Panc1 (cell line): ENCODE results near the gene FSTL4. TPM values are rescaled to one million over a fixed set of nuclear protein-coding genes. Genes with fewer than 3 reads are reported as not detected.

Source experiments
- ATAC-seq: fragments of 200-7000 bp; cut with Tn5 transposase; 2 replicates; pipeline ENCODE4 v1.9.1; 2020; ENCODE audit warnings: mild to moderate bottlenecking, moderate library complexity
- BruUV-seq: library from RNA; stranded (reverse); fragments of 400-500 nt; replicated peaks from 2 replicates; lab custom pipeline; 2021; lab: Mats Ljungman, UMichigan
- CTCF ChIA-PET: fragments of 300-600 bp; sonication (Branson Sonifier 250); formaldehyde crosslinking; loops from one replicate; lab custom pipeline; 2022; ENCODE audit warnings: antibody characterized with exemption; lab: Charles Lee
- POLR2A ChIA-PET: fragments of 300-600 bp; sonication (Branson Sonifier 250); formaldehyde crosslinking; loops from one replicate; lab custom pipeline; 2022; ENCODE audit warnings: antibody characterized with exemption; lab: Charles Lee
- DNase-seq: peaks from one replicate; pipeline ENCODE4 v3.0.0-alpha.2; 2010; ENCODE audit warnings: low read depth, low spot score
- H3K27ac ChIP-seq: 2 replicates; pipeline ENCODE4 v1.5.1; 2011; ENCODE audit warnings: mild to moderate bottlenecking, low read length, inconsistent platforms
- H3K27me3 ChIP-seq: fragments of 200-500 bp; sonication (Bioruptor generic); 2 replicates; pipeline ENCODE4 v1.6.0; 2014; ENCODE audit warnings: low read length, inconsistent platforms; ENCODE audit not compliant: control insufficient read depth, insufficient read depth
- H3K36me3 ChIP-seq: fragments of 200-500 bp; sonication (Bioruptor generic); 2 replicates; pipeline ENCODE4 v1.5.1; 2014; ENCODE audit warnings: inconsistent platforms, mild to moderate bottlenecking, low read length, moderate library complexity; ENCODE audit not compliant: control insufficient read depth, insufficient read depth
- H3K4me1 ChIP-seq: 2 replicates; pipeline ENCODE4 v1.5.1; 2011; ENCODE audit warnings: inconsistent platforms, mild to moderate bottlenecking, low read length, moderate library complexity; ENCODE audit not compliant: control insufficient read depth, insufficient read depth
- H3K4me3 ChIP-seq, 2 experiments: 2 replicates each; pipeline ENCODE4 v1.5.1; 2011 to 2012; ENCODE audit warnings: low read depth in 2 of 2, low read length in 2 of 2, mild to moderate bottlenecking in 2 of 2, inconsistent platforms in 1 of 2, moderate library complexity in 1 of 2
- H3K9me3 ChIP-seq: fragments of 200-500 bp; sonication (Bioruptor generic); 2 replicates; pipeline ENCODE4 v1.5.1; 2014; ENCODE audit warnings: low read depth, mild to moderate bottlenecking, inconsistent platforms, low read length, moderate library complexity; ENCODE audit not compliant: control insufficient read depth, insufficient read depth
- CTCF ChIP-seq: fragments of 450-650 bp; IDR thresholded peaks from 2 replicates; pipeline ENCODE4 v1.5.1; 2017; ENCODE audit warnings: mild to moderate bottlenecking
- POLR2AphosphoS5 ChIP-seq: IDR thresholded peaks from 2 replicates; pipeline ENCODE4 v1.6.1; 2012; ENCODE audit warnings: mild to moderate bottlenecking, low read depth, low read length, moderate library complexity
- REST ChIP-seq, 2 experiments: IDR thresholded peaks; 2 replicates each; pipeline ENCODE4 v1.6.1; 2011 to 2012; ENCODE audit warnings: low read depth in 2 of 2, control low read depth in 1 of 2, low read length in 1 of 2, mild to moderate bottlenecking in 1 of 2, moderate library complexity in 1 of 2; ENCODE audit not compliant: insufficient read depth in 1 of 2
- SIN3A ChIP-seq: IDR thresholded peaks from 2 replicates; pipeline ENCODE4 v1.6.1; 2012; ENCODE audit warnings: low read depth, mild to moderate bottlenecking, low read length, moderate library complexity, borderline replicate concordance; ENCODE audit not compliant: insufficient read depth
- TCF7L2 ChIP-seq: IDR thresholded peaks from 2 replicates; pipeline ENCODE4 v1.6.1; 2011; ENCODE audit warnings: mild to moderate bottlenecking, low read depth, low read length, inconsistent platforms
- in situ Hi-C: cut with HindIII; loops from 2 replicates; pipeline ENCODE4 v1.10.0; 2016; ENCODE audit warnings: low sequenced_read_pairs, low pct_unique_long_range_greater_than_20kb
- intact Hi-C: fragments of 100-400 bp; cut with micrococcal nuclease; formaldehyde crosslinking; loops from one replicate; pipeline ENCODE4 v1.10.0; 2022; ENCODE audit not compliant: unreplicated experiment
- total RNA-seq: library from RNA; stranded (reverse); gene quantifications from one replicate; pipeline ENCODE4 v1.2.1, GENCODE V29; 2021; ENCODE audit not compliant: unreplicated experiment

FSTL4 gene
- total RNA-seq, 1 experiment from 2014 or later, result 0.18 TPM

- ChIA-PET CTCF (no interaction called here), POLR2A (no interaction called here)
- Histone ChIP-seq H3K4me3 (no peak overlapping the region), H3K4me1 (no peaks in the 10 kb centered on the region), H3K36me3 (no peaks in the 10 kb centered on the region), H3K9me3 (no peaks in the 10 kb centered on the region), H3K27ac (no peak overlapping the region), H3K27me3 (no peaks in the 10 kb centered on the region)
- intact Hi-C loops, result no loop called here
- BruUV-seq, result no TSS peak
- DNase-seq, result no peak
- in situ Hi-C loops, result no loop called here
- TF ChIP-seq SIN3A (no peak), REST (IDR thresholded peaks at IDR 0.05; ENCODE audit: insufficient read depth in 1 of 2, low read depth in 2 of 2, low read length in 1 of 2) (no peak), CTCF (no peak)
- ATAC-seq, result no peak
Observed at GRCh38 chr5:133362438-133362837, 249.9 kb downstream of the FSTL4 start.

- TF ChIP-seq POLR2AphosphoS5, result no peak
- no peak for TF ChIP-seq CTCF
- TF ChIP-seq SIN3A, result no peak
- no peak for TF ChIP-seq TCF7L2
- TF ChIP-seq REST (IDR thresholded peaks at IDR 0.05; ENCODE audit: insufficient read depth in 1 of 2, low read depth in 2 of 2, low read length in 1 of 2), result no peak
- POLR2A ChIA-PET, result no interaction called here
- no TSS peak for BruUV-seq
- H3K27ac ChIP-seq, result no peak overlapping the region
- no peaks in the 10 kb centered on the region for H3K27me3 ChIP-seq
- no peaks in the 10 kb centered on the region for H3K36me3 ChIP-seq
- ATAC-seq (no peak), DNase-seq (no peak)
- intact Hi-C loops (no loop called here), in situ Hi-C loops (no loop called here)
- CTCF ChIA-PET, result no interaction called here
- no peaks in the 10 kb centered on the region for H3K4me1 ChIP-seq
- no peaks in the 10 kb centered on the region for H3K9me3 ChIP-seq
- H3K4me3 ChIP-seq, result no peak overlapping the region
Observed at GRCh38 chr5:133361922-133362321, 250.4 kb downstream of the FSTL4 start.
